Measurements from ENCODE around the gene TRIP10. TPM values are rescaled to one million over a fixed set of nuclear protein-coding genes. Genes with fewer than 3 reads are reported as not detected.
"Not testable (repeated sequence)": the region's sequence is repeated elsewhere in the genome, so short reads cannot be mapped to it uniquely, and the experiment has no call there.

TRIP10 gene
- total and polyA plus RNA-seq, 10 donors = 17.2 to 58.2 (median 34.1) TPM

- WGBS, 5 donors = 77 to 86% (median 84%) methylated on average over 9 of the region's 9 CpGs
- intact Hi-C loops (cut with DNase I; ENCODE audit: low total_unique reads) = no loop called here
- Histone ChIP-seq H3K27me3 (replicated peaks in 1 of 7) (no peaks in the 10 kb centered on the region), H3K36me3 (peaks cover 0 to 40% (median 2%) of the 10 kb centered on the region in 6 donors), H3K4me1 (peaks cover 4 to 98% (median 49%) of the 10 kb centered on the region in 6 donors), H3K9me3 (peaks cover 0 to 12% (median 10%) of the 10 kb centered on the region in 8 donors), H3K27ac (peak overlapping the region in 3 of 8 donors; percentile 26 to 51 (median 42)), H3K4me3 (no peak overlapping the region)
- TF ChIP-seq CTCF (IDR thresholded peaks at IDR 0.05 in 8 of 11, conservative IDR thresholded peaks at IDR 0.05 in 3 of 11) = no peak
- no peak for TF ChIP-seq POLR2A (IDR thresholded peaks at IDR 0.05)
- no peak for TF ChIP-seq POLR2AphosphoS5 (IDR thresholded peaks at IDR 0.05)
- no peak for DNase-seq
Observed at GRCh38 chr19:6797646-6798045, 58.2 kb downstream of the TRIP10 start.

GRCh38 chr19:6800160-6800790, 60.8 kb downstream of the TRIP10 start:
- WGBS, 5 donors = 63 to 66% (median 65%) methylated on average over 14 of the region's 14 CpGs
- H3K27me3 ChIP-seq (replicated peaks in 1 of 7); intact Hi-C loops (cut with DNase I; ENCODE audit: low total_unique reads); H3K9me3 ChIP-seq; DNase-seq: not testable (repeated sequence)
- Histone ChIP-seq H3K27ac (peak overlapping the region in 7 of 8 donors; percentile 29 to 94 (median 87)), H3K4me1 (peaks cover 4 to 100% (median 64%) of the 10 kb centered on the region in 6 donors), H3K36me3 (peaks cover 0 to 16% (median under 1%) of the 10 kb centered on the region in 6 donors), H3K4me3 (peak overlapping the region in 2 of 8 donors; percentile 46 to 68)

GRCh38 chr19:6800991-6801484, 61.6 kb downstream of the TRIP10 start:
- Histone ChIP-seq H3K36me3 (peaks cover 0 to 13% (median 0%) of the 10 kb centered on the region in 6 donors), H3K9me3 (no peaks in the 10 kb centered on the region), H3K4me3 (peak overlapping the region; percentile 14 to 68 (median 44)), H3K27me3 (replicated peaks in 1 of 7) (no peaks in the 10 kb centered on the region), H3K27ac (peak overlapping the region; percentile 66 to 94 (median 85)), H3K4me1 (peaks cover 4 to 97% (median 65%) of the 10 kb centered on the region in 6 donors)
- TF ChIP-seq POLR2A (IDR thresholded peaks at IDR 0.05) (no peak), CTCF (IDR thresholded peaks at IDR 0.05 in 8 of 11, conservative IDR thresholded peaks at IDR 0.05 in 3 of 11) (no peak), POLR2AphosphoS5 (IDR thresholded peaks at IDR 0.05) (no peak)
- intact Hi-C loops (cut with DNase I; ENCODE audit: low total_unique reads) = no loop called here
- no peak for DNase-seq
- WGBS, 5 donors = 12 to 24% (median 22%) methylated on average over 6 to 10 of the region's 10 CpGs

Small RNA genes lying within 50 kb of the gene (microRNA-seq; reads per million reads assigned to microRNA genes)
- gene MIR6791 = 0 to 2.8 (median 0.57) reads per million in 3 donors

Other genes with a start within 250 kb of the TRIP10 start
- gene TUBB4A, start 237.4 kb upstream of the TRIP10 start, total RNA-seq = 10 to 100 TPM; 11.4 to 23.8 (median 20.7) TPM
- gene TUBB4A, start 237.4 kb upstream of the TRIP10 start, polyA plus RNA-seq = 1 to 10 TPM; 1.7 to 7.2 (median 2.0) TPM
- gene TNFSF9, start 208.7 kb upstream of the TRIP10 start, total RNA-seq = 1 to 10 TPM in 6 of 7 donors, under 1 TPM in 1; 0.72 to 4.1 (median 3.3) TPM
- 1 to 10 TPM; 1.5 to 3.1 (median 2.7) TPM for gene TNFSF9, start 208.7 kb upstream of the TRIP10 start, polyA plus RNA-seq
- gene CD70, start 148.5 kb upstream of the TRIP10 start, total RNA-seq = 1 to 10 TPM in 6 of 7 donors, under 1 TPM in 1; 0.69 to 7.3 (median 3.0) TPM
- 1 to 10 TPM; 3.6 to 6.6 (median 3.9) TPM for gene CD70, start 148.5 kb upstream of the TRIP10 start, polyA plus RNA-seq
- gene TNFSF14, start 69.5 kb upstream of the TRIP10 start, total RNA-seq = 10 to 100 TPM in 2 of 7 donors, 1 to 10 TPM in 5; 5.2 to 10.6 (median 8.2) TPM
- 1 to 10 TPM in 2 of 3 donors, under 1 TPM in 1; 0.41 to 1.6 (median 1.1) TPM for gene TNFSF14, start 69.5 kb upstream of the TRIP10 start, polyA plus RNA-seq
- gene C3, start 19.0 kb upstream of the TRIP10 start, total RNA-seq = 10 to 100 TPM in 4 of 7 donors, 1 to 10 TPM in 3; 5.8 to 68.1 (median 19.7) TPM
- gene C3, start 19.0 kb upstream of the TRIP10 start, polyA plus RNA-seq = 100 to 1,000 TPM in 1 of 3 donors, 10 to 100 TPM in 2; 31.0 to 182 (median 34.1) TPM
- gene GPR108, start 2.1 kb upstream of the TRIP10 start, total RNA-seq = 10 to 100 TPM; 35.4 to 75.0 (median 56.0) TPM
- gene GPR108, start 2.1 kb upstream of the TRIP10 start, polyA plus RNA-seq = 100 to 1,000 TPM in 1 of 3 donors, 10 to 100 TPM in 2; 66.9 to 102 (median 91.8) TPM
- 10 to 100 TPM in 5 of 7 donors, 1 to 10 TPM in 2; 7.5 to 17.1 (median 11.8) TPM for gene SH2D3A, start 27.8 kb downstream of the TRIP10 start, total RNA-seq
- 10 to 100 TPM in 1 of 3 donors, 1 to 10 TPM in 2; 7.6 to 10.0 (median 9.3) TPM for gene SH2D3A, start 27.8 kb downstream of the TRIP10 start, polyA plus RNA-seq
- 100 to 1,000 TPM in 1 of 7 donors, 10 to 100 TPM in 6; 73.4 to 151 (median 90.1) TPM for gene VAV1, start 33.0 kb downstream of the TRIP10 start, total RNA-seq
- 10 to 100 TPM; 34.8 to 48.8 (median 40.9) TPM for gene VAV1, start 33.0 kb downstream of the TRIP10 start, polyA plus RNA-seq
- 10 to 100 TPM; 20.1 to 65.2 (median 30.6) TPM for gene ADGRE1, start 147.9 kb downstream of the TRIP10 start, total RNA-seq
- 1 to 10 TPM; 2.3 to 4.0 (median 3.3) TPM for gene ADGRE1, start 147.9 kb downstream of the TRIP10 start, polyA plus RNA-seq

Measured in spleen (tissue), 11 donors.